Stimulated activated CD8-positive, alpha-beta memory T cell treated with anti-CD3 and anti-CD28 coated beads, Interleukin-7, amount 100 ng/mL, for 48 hours (primary cell): ENCODE measurements around the gene KRTAP10-11.

ENCODE experiments used
- DNase-seq, 2 donors: peaks; one replicate each; pipeline ENCODE4 v3.0.0-alpha.2; 2020; ENCODE audit warnings: low read depth in 1 of 2; ENCODE audit errors: extremely low read depth in 1 of 2

The KRTAP10-11 gene

GRCh38 chr21:44692798-44693512 lies 46.7 kb downstream of the KRTAP10-11 start:
- no peak for DNase-seq

- no peak for DNase-seq
Measured at GRCh38 chr21:44694776-44695175, 48.6 kb downstream of the KRTAP10-11 start.

GRCh38 chr21:44695184-44695583 lies 49.0 kb downstream of the KRTAP10-11 start:
- DNase-seq: no peak

- DNase-seq: no peak
Measured at GRCh38 chr21:44695641-44696040, 49.4 kb downstream of the KRTAP10-11 start.

- DNase-seq: no peak
Measured at GRCh38 chr21:44696572-44696971, 50.4 kb downstream of the KRTAP10-11 start.
